ENCODE data around the gene KDM8. TPM values are rescaled to one million over a fixed set of nuclear protein-coding genes. Genes with fewer than 3 reads are reported as not detected.

KDM8 gene
- total RNA-seq, 1 donor from 2014 or later, result 8.6 TPM

DNA sequence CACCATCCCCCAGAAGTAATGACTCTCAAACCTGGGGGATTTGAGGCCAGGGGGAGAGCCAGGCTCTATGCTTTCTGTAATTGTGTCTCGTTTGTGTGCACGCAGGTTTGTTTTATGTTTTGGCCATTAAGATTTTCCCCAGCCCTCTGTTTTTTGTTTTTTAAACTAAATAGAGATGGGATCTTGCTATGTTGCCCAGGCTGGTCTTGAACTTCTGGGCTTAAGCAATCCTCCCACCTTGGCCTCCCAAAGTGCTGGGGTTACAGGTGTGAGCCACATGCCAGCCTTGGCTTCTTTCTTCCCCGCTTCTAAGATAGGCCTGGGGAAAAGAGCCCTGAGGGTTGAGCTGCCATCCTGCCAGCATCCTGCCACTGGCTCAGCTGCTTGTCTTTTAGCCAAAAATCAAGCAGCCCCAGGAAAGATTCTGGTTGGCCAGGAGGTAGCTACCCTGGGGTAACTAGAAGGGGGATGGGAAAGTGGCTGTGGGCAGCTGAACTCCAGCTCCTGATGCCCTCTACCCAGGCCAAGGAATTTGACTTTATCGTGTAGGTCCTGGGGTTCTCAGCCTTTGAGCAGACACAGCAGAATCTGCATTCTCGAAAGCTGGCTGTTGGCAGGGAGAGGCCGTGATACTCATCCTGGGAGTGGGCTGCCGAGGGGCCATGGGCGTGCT, 18.4 kb downstream of the KDM8 start:
- Histone ChIP-seq H3K9me3 (no peaks in the 10 kb centered on the region), H3K4me1 (peaks cover 25% of the 10 kb centered on the region), H3K36me3 (peaks cover 46% of the 10 kb centered on the region), H3K4me3 (no peak overlapping the region), H3K27ac (peak overlapping the region; percentile 54), H3K27me3 (ENCODE audit: low read depth) (no peaks in the 10 kb centered on the region)
- ATAC-seq, result no peak
- TF ChIP-seq CTCF (IDR thresholded peaks at IDR 0.05), result no peak
- DNase-seq, result peak; percentile 4
- intact Hi-C loops (cut with DNase I), result no loop called here

GRCh38 chr16:27222249-27223225, 19.2 kb downstream of the KDM8 start:
- H3K27ac ChIP-seq, result peak overlapping the region; percentile 54

GRCh38 chr16:27223226-27223610, 19.9 kb downstream of the KDM8 start:
- no peak overlapping the region for H3K27ac ChIP-seq
- H3K4me3 ChIP-seq, result no peak overlapping the region
- ATAC-seq (no peak), DNase-seq (peak; percentile 42)
- H3K4me1 ChIP-seq, result peaks cover 25% of the 10 kb centered on the region
- no peaks in the 10 kb centered on the region for H3K9me3 ChIP-seq
- peaks cover 41% of the 10 kb centered on the region for H3K36me3 ChIP-seq
- TF ChIP-seq CTCF (IDR thresholded peaks at IDR 0.05), result no peak
- intact Hi-C loops (cut with DNase I), result no loop called here
- no peaks in the 10 kb centered on the region for H3K27me3 ChIP-seq (ENCODE audit: low read depth)

More at GRCh38 chr16:27222249-27223225, 19.2 kb downstream of the KDM8 start:
- Histone ChIP-seq H3K4me1 (peaks cover 25% of the 10 kb centered on the region), H3K9me3 (no peaks in the 10 kb centered on the region), H3K27me3 (ENCODE audit: low read depth) (no peaks in the 10 kb centered on the region), H3K4me3 (no peak overlapping the region), H3K36me3 (peaks cover 43% of the 10 kb centered on the region)
- TF ChIP-seq CTCF (IDR thresholded peaks at IDR 0.05), result no peak
- intact Hi-C loops (cut with DNase I), result no loop called here
- ATAC-seq, result peak; percentile 44 to 55
- DNase-seq, result peak; percentile 54

DNA sequence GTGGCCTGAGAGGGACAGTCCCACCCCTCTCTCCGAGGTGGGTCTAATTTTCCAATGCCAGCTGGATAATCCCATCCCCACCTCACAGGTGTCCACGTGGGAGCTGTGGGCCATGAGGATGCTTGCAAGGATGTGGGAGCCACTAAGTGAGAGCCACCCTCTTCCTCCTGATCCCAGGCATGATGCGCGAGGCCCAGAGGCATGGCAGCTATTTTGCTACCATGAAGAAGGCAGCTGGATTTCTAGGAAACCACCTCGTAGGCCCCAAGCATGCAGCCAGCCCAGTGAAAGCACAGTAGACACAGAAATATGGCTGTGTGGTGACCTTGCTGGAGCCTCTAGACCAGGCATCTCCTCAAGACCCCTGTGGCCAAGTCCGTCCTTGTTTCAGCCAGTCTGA, 20.4 kb downstream of the KDM8 start:
- Histone ChIP-seq H3K36me3 (peaks cover 41% of the 10 kb centered on the region), H3K4me3 (no peak overlapping the region), H3K9me3 (no peaks in the 10 kb centered on the region), H3K27me3 (ENCODE audit: low read depth) (no peaks in the 10 kb centered on the region), H3K4me1 (peaks cover 25% of the 10 kb centered on the region), H3K27ac (no peak overlapping the region)
- no peak for TF ChIP-seq CTCF (IDR thresholded peaks at IDR 0.05)
- peak; percentile 16 for DNase-seq
- intact Hi-C loops (cut with DNase I), result no loop called here
- no peak for ATAC-seq

- Histone ChIP-seq H3K36me3 (peaks cover 35% of the 10 kb centered on the region), H3K27ac (no peak overlapping the region), H3K9me3 (no peaks in the 10 kb centered on the region), H3K27me3 (ENCODE audit: low read depth) (no peaks in the 10 kb centered on the region), H3K4me1 (peaks cover 29% of the 10 kb centered on the region), H3K4me3 (no peak overlapping the region)
- ATAC-seq (no peak), DNase-seq (no peak)
- no peak for TF ChIP-seq CTCF (IDR thresholded peaks at IDR 0.05)
- intact Hi-C loops (cut with DNase I), result no loop called here
Measured at GRCh38 chr16:27224271-27224737, 21.0 kb downstream of the KDM8 start.
